Chondrocyte (in vitro differentiated cells): ENCODE results near the gene JAKMIP2. TPM values are rescaled to one million over a fixed set of nuclear protein-coding genes. Genes with fewer than 3 reads are reported as not detected.

Experiments used
- DNase-seq: peaks from one replicate; pipeline ENCODE4 v3.0.0; 2021; ENCODE audit warnings: mixed read lengths, low spot score
- H3K27ac Mint-ChIP-seq: one replicate; pipeline ENCODE4 v1.8.0; 2021; ENCODE audit warnings: mild to moderate bottlenecking, moderate library complexity, mixed read lengths; ENCODE audit not compliant: unreplicated experiment
- H3K27me3 Mint-ChIP-seq: 2 replicates; pipeline ENCODE4 v1.8.0; 2021; ENCODE audit warnings: low read depth, mixed read lengths
- H3K36me3 Mint-ChIP-seq: 2 replicates; pipeline ENCODE4 v1.8.0; 2021; ENCODE audit warnings: low read depth, mixed read lengths
- H3K4me1 Mint-ChIP-seq: 2 replicates; pipeline ENCODE4 v1.8.0; 2021; ENCODE audit warnings: low read depth, mild to moderate bottlenecking, mixed read lengths
- H3K4me3 Mint-ChIP-seq: one replicate; pipeline ENCODE4 v1.8.0; 2021; ENCODE audit warnings: mild to moderate bottlenecking, moderate library complexity, mixed read lengths; ENCODE audit not compliant: unreplicated experiment
- H3K9me3 Mint-ChIP-seq: 2 replicates; pipeline ENCODE4 v1.8.0; 2021; ENCODE audit warnings: low read depth, mixed read lengths
- CTCF ChIP-seq: fragments of 200-600 bp; sonication (generic); IDR thresholded peaks from 2 replicates; pipeline ENCODE4 v1.5.0; 2021; ENCODE audit warnings: antibody characterized with exemption, mild to moderate bottlenecking, moderate library complexity
- total RNA-seq: library from RNA; stranded (reverse); gene quantifications from 3 replicates; pipeline ENCODE4 v1.2.1, GENCODE V29; 2021

The JAKMIP2 gene
- total RNA-seq, 1 donor from 2014 or later = 7.1 TPM

- Mint-ChIP-seq H3K27ac (peak overlapping the region; percentile 23), H3K9me3 (peaks cover 13% of the 10 kb centered on the region), H3K4me3 (no peak overlapping the region), H3K36me3 (no peaks in the 10 kb centered on the region), H3K4me1 (peaks cover 5% of the 10 kb centered on the region), H3K27me3 (no peaks in the 10 kb centered on the region)
- peak; percentile 88 for TF ChIP-seq CTCF
- no peak for DNase-seq
Observed at GRCh38 chr5:147578228-147579024, 204.1 kb downstream of the JAKMIP2 start.

DNA sequence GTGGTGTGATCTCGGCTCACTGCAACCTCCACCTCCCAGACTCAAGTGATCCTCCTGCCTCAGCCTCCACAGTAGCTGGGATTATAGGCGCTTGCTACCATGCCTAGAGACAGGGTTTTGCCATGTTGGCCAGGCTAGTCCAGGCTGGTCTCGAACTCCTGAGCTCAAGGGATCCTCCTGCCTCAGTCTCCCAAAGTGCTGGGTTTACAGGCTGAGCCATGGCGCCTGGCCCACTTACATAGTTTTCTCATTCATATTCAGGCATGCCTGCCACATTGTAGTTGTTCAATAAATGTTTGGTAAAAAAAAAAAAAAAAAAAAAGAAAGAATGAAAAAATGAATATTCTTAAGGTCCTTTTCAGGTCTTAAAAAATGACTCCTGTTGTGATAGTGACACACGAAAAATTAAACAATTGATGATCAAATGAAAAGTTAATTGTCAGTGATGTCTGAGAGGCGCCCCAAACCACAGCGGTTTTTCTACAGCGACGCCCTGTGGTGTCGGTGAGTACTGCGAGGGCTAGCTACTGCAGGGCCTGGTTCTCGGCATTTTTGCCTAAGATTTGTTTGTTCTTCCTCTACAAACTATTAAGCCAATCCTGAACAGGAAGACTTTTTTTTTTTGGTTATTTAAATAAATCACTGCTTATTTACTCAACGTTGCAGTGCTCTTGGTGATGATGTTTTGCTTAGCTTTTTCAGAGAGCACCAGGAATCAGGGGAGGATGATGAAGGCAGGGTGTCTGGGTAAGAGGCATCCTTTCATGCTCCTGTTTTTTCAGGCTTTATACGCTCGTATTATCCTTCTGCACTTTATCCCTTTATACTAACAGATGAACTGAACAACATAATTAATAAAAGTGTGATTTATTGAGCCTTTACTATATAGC lies 205.6 kb downstream of the JAKMIP2 start:
- Mint-ChIP-seq H3K4me3 (no peak overlapping the region), H3K27me3 (no peaks in the 10 kb centered on the region), H3K27ac (no peak overlapping the region), H3K36me3 (no peaks in the 10 kb centered on the region), H3K9me3 (peaks cover 13% of the 10 kb centered on the region), H3K4me1 (peaks cover 5% of the 10 kb centered on the region)
- TF ChIP-seq CTCF = peak; percentile 90
- no peak for DNase-seq

GRCh38 chr5:147575598-147575997 lies 206.9 kb downstream of the JAKMIP2 start:
- H3K36me3 Mint-ChIP-seq = no peaks in the 10 kb centered on the region
- TF ChIP-seq CTCF = no peak
- no peak overlapping the region for H3K4me3 Mint-ChIP-seq
- H3K9me3 Mint-ChIP-seq = peaks cover 6% of the 10 kb centered on the region
- no peak for DNase-seq
- no peaks in the 10 kb centered on the region for H3K27me3 Mint-ChIP-seq
- peaks cover 5% of the 10 kb centered on the region for H3K4me1 Mint-ChIP-seq
- H3K27ac Mint-ChIP-seq = no peak overlapping the region

GRCh38 chr5:147573211-147573610 lies 209.3 kb downstream of the JAKMIP2 start:
- H3K4me3 Mint-ChIP-seq = no peak overlapping the region
- no peaks in the 10 kb centered on the region for H3K36me3 Mint-ChIP-seq
- no peak for DNase-seq
- peaks cover 1% of the 10 kb centered on the region for H3K4me1 Mint-ChIP-seq
- no peak overlapping the region for H3K27ac Mint-ChIP-seq
- H3K27me3 Mint-ChIP-seq = no peaks in the 10 kb centered on the region
- no peak for TF ChIP-seq CTCF
- no peaks in the 10 kb centered on the region for H3K9me3 Mint-ChIP-seq

- Mint-ChIP-seq H3K4me3 (no peak overlapping the region), H3K36me3 (no peaks in the 10 kb centered on the region), H3K9me3 (no peaks in the 10 kb centered on the region), H3K4me1 (peaks cover 5% of the 10 kb centered on the region), H3K27ac (no peak overlapping the region), H3K27me3 (no peaks in the 10 kb centered on the region)
- DNase-seq = no peak
- no peak for TF ChIP-seq CTCF
Observed at GRCh38 chr5:147568710-147569406, 213.7 kb downstream of the JAKMIP2 start.
